Stimulated activated CD4-positive, alpha-beta T cell treated with anti-CD3 and anti-CD28 coated beads, Interleukin-1b, Interleukin-23, amount 100 ng/mL, for 4 hours (primary cell): ENCODE data around the gene PTPRD.

Source experiments
- DNase-seq, 2 donors: peaks; one replicate each; pipeline ENCODE4 v3.0.0-alpha.2; 2020; ENCODE audit warnings: low read depth in 2 of 2

The PTPRD gene

DNA sequence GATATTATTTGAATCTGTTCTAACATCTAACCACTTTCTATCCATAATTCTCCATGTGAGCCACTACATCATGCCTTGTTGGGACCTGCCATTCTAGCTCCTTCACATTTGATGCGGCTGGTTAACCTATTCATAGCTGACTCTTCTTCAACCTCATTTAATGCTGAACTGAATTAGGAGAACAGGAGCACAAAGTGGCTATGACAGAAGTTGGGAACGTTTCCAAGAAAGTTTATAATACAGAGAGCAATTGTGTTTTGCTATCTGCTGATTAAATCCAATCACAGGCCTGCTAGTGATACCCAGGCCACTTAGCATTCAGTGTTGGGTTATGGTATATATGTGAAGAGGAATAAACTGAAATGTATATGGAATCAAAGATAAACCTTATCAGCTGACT is 440.3 kb downstream of the PTPRD start:
- no peak for DNase-seq

DNA sequence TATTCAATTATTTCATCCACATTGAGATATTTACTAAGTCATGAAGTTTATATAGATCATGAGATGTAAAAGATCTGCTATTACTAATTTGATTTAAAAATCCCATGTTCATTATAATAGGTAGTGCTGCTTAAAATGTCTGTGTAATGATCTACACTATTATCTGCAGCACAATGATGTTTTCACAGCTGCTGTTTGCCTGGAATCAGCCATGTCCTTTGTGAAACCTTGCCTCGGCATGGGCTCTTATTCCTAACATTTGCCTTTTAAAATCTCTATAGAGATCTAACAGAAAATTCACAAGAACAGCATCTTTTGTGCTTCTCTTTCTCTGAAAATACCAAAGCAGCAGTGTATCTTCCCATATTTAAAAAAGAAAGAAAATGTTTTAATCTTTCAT is 444.6 kb downstream of the PTPRD start:
- no peak for DNase-seq

- no peak for DNase-seq
Observed at GRCh38 chr9:10148796-10149195, 464.0 kb downstream of the PTPRD start.

DNA sequence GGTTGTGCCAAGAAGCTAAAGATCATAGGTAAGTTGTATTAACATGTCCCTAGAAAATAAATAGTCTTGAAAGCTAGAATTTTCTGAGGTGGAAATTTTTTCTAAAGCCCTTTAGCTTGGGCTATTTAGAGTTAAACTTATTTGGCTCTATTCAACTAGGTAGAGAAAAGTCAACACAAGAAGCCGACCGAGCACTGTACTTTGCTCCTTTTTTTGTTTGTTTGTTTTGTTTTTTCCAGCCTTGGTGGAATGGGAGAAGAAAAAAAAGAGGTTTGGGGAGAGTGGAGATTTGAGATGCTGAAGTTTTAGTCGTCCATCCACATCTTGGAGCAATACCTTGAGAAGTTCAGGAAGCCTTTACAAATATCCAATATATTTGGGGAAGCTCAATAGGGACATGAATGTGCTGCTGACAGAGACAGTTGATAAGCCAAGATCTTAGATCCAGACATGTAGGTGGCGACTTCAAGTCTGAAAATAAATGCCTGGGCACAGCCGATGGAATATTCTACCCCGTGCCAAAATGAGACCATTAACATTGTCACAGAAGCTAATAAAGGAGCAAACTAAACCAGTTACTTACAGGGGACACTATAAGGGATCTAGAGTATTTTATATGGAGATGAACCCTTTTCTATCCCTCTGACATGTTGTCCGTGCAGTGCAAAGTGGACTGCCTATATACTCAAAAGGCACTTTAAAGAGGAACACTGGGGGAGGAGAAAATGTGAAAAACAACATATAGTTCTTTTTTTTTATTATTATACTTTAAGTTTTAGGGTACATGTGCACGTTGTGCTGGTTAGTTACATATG is 466.1 kb downstream of the PTPRD start:
- DNase-seq: no peak

DNA sequence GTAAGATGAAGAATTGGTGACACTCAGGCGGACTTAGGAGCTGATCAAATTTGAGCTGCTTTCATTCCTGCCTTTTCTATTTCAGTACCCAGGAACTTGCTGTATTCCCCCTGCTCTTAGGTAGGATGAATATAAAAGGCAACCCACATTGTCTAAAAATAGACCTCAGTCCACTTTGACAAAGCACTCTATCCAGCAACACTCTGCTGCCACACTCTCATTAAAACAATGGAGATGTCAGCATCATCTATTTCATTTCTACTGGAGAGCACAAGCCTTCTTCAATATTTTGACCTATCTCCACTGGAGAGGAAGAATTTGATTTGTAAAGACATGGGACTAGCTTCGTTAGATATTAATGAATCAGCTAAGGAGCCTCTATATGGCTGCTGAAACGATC is 468.4 kb downstream of the PTPRD start:
- no peak for DNase-seq

DNA sequence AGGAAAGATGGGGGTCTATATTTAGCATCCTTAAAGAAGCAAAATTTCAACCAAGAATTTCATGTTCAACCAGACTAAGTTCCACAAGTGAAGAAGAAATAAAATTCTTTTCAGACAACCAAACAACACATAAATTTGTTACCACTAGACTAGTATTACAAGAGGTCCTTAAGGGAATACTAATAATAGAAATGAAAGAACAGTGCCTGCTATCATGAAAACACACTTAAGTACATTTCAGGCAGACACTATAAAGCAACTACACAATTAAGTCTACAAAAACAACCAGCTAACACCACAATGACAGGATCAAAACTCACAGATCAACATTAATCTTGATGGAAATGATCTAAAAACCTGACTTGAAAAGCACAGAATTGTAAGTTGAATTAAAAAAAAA is 477.2 kb downstream of the PTPRD start:
- no peak for DNase-seq

GRCh38 chr9:10134266-10134665 is 478.5 kb downstream of the PTPRD start:
- DNase-seq: no peak

DNA sequence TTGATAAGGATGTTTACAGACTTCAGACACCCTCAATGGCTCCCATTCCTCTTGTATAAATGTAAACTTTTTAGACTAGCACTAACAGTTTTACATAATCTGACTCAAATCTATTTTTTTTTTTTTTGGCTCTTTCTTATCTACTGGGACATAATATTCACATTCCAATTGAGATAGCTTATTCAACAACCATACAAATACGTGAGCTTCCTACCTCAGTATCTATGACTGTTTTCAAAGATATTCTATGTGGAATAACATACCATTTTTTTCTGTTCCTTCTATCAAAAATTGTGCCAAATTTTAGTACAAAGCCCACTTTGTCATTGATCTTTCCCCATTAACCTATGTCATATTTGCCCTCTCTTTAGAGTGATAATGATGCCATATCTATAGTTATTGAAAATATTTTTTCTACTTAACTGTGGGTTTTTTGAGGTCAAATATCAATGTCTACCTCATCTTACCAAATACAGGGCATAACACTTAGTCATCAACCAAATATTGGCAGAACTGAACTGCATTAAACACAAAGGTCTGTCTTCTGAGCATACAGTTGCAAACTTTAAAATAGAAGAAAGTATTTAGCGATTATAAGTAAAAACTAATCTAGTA is 482.6 kb downstream of the PTPRD start:
- DNase-seq: no peak

GRCh38 chr9:10127867-10128266 is 484.9 kb downstream of the PTPRD start:
- no peak for DNase-seq

GRCh38 chr9:10112798-10113197 is 500.0 kb downstream of the PTPRD start:
- DNase-seq: no peak

GRCh38 chr9:10112070-10112469 is 500.7 kb downstream of the PTPRD start:
- DNase-seq: no peak

DNA sequence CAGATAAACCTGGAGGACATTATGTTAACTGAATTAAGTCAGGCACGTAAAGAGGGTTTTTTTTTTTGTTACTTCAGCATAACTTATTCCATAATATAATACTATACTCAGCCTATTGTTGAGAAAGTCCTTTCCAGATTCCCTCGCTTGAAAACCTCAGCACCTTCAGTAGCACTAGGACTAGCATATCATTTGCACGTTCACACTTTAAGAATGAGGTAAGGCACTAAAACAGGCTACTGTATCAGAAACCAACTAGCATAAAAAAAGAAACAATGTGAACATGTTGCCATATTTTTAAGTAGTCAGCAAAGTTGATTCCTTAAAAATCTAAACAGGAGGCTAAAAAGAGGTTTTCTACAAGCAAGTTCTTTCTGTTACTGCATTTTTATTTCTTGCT is 504.0 kb downstream of the PTPRD start:
- DNase-seq: no peak

DNA sequence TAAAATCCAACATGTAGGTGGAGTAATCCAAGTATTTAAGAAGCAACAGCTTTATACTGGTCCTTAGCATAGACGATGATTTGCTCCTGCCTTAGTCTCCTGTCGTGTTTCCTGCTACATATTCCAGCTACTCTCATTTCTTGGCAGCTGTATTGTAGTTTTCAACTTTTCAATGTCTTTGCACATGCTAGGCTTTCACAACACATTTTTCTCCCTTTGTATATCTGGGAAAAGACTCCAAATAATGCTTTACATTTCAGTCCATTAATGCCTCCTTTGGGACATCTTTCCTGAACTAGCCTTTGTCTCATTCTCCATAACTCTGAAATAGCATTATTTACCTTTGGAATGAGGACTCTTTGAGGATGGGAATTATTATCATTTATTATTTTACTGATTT is 508.0 kb downstream of the PTPRD start:
- no peak for DNase-seq

- no peak for DNase-seq
Observed at GRCh38 chr9:10095208-10095607, 517.6 kb downstream of the PTPRD start.

DNA sequence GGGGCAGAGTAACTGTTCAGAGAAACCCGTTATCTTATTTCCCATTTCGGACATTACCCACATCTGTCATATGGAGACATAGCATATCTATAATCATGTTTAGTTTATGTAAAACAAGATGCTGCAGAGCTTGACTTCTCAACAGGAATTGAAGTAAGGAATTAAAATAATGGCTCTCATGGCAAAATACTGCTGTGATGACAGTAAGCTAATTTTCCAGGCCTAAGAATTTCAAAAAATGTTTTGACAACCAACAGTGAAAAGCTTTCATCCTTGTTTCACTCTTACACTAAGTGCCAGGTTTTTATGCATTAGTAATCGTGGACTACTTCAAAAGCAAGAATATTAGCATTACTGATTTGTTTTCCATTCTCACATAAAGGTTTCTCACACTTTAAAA is 518.2 kb downstream of the PTPRD start:
- DNase-seq: no peak

DNA sequence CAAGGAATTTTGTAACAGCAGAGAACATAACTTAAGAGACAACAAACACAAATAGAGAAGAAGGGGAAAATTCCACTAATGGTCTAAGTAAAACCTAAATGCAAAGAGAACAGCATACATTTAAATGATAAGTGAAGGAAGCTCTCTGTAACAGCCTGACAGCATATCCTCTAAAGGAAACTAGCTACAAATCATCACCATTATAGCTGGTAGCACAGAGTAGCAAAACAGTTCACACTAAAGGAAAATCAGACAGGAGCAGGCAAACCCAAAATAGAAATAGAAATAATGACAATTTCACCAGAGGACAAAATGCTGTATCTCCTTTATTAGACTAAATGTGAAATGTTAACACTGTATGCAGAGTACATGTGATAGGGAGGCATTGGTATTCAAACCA is 532.8 kb downstream of the PTPRD start:
- DNase-seq: no peak

DNA sequence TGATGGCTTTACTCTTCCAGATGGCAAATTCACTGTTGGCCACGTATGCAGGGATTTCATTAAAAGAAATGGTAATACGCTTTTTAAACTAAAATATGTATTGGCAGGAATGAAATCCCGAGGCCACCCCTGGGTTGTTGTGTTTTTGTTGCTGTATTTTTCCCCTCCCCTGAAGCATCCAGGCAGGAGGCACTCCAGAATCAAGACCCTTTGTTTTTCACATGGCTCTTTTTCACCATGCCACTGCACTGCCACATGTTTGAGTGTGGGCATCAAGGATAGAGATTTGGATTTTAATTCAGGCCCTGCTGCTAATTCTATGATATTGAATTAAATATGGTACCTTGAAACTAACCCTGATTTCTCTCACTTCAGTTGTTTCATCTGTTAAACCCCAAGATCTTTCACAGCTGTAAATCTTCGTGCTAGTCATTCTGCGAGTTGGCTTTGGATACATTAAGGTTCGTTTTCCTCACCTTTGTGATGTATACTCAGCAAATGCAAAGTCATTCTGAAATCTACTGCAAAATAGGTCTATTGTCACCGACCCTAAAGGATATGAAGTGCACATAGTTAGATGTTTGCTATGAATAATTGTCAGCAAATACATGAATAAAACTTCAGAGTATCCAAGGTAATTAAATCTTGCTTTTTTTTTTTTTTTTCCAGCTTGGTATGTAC is 533.4 kb downstream of the PTPRD start:
- DNase-seq: no peak

- no peak for DNase-seq
Observed at GRCh38 chr9:10071579-10071978, 541.2 kb downstream of the PTPRD start.

DNA sequence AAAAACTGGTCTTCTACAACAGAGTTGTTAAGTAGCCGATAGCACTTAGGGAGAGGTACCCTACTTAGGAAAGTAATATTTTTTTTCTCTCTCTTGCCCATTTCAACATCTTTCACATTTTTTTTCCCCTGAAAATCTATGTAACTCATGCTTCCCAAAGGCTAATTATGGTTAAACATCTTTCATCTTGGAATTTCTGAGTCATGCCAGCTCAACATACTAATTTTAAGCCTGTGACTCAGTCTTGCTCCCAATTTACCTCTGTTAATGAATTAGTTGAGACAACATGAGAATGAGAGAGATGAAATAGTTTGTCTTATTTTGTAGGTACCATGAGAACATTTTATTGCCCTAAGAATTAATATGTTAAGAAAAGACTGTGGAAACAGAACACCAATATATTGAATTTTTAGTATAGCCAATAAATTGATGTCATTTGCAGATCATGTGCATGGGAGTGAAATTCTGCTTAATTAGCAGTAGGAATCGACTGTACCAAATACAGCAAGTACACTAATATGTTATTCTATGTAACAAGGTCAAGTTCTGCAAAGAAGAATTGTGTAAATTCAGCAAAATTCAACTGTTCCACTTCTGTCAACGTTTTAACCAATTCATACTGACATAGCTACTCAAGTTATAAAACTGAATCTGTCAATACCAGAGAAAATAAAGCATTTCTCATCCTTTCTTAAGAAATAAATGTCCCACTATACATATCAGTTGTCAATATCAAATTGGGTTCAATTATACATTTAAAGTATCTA is 550.0 kb downstream of the PTPRD start:
- DNase-seq: no peak

DNA sequence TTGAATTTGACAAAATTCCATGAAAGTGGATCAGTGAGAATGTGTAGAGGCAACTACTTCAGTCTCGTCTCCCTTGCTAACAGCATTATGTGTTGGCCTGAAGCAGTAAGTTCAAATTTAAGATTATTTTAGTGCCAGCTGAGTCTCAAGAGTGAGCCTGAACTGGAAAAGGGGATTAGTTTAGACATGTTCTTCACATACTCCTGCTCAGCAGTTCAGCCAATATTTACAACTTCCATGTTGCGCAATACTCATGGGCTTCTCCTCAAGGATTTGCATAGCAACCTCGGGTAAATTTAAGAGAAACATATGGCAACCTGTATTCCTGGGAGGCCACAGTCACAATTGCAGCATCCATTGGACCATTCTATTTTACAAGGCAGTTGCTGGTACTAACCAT is 553.8 kb downstream of the PTPRD start:
- DNase-seq: no peak

GRCh38 chr9:10055886-10056395 is 556.9 kb downstream of the PTPRD start:
- DNase-seq: no peak

DNA sequence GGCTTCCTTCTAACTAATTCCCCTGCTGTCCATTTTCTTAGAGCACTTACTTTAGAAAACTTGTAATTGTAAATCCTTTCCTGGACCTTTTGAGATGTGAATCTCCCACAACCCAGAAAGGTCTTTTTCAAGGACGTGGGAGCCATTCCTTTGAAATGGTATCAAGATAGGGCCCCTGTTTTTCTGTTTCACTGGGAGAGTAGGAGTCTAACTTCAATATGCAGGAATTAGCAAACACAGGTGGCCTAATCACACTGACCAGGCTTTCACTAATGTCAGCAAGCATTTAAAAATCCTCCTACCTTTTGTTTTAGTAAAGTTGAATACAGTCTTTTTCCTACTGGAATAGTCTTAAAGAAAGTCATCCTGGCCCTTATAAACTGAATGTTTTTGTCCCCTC is 558.3 kb downstream of the PTPRD start:
- DNase-seq: no peak
